Esophagus squamous epithelium (tissue), 4 donors: ENCODE measurements around the gene RBCK1.

ENCODE experiments used
- POLR2A ChIP-seq, 4 donors: fragments of 450-650 bp; IDR thresholded peaks; one replicate each; pipeline ENCODE4 v1.6.1; 2017; ENCODE audit warnings: antibody characterized with exemption in 4 of 4, mild to moderate bottlenecking in 4 of 4, moderate library complexity in 3 of 4
- TF ChIP-seq, protein P1 (sequence below), 6 experiments: fragments of 450-650 bp in 4 of 6; fragments of 200-600 bp in 2 of 6; sonication (generic) in 2 of 6; IDR thresholded peaks; one replicate each; pipeline ENCODE4 v1.5.1; 2016 to 2019; ENCODE audit warnings: antibody characterized with exemption in 6 of 6, mild to moderate bottlenecking in 4 of 6, moderate library complexity in 4 of 6

DNA sequence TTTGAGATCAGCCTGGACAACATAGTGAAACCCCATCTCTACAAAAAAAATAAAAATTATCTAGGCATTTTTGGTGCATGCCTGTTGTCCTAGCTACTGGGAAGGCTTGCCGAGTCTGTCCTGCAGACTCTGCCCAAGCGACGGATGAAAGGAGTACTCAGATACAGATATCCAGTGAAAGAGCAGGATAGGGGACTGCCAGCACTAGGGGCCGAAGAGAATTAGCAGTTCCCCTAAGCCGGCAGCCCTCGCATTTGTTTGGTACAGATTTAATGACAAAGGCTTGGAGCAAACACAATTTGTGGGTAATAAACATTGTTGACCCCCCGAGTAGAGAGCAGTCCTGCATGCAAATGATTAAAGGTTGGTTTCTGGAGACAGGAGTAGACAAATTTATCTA lies 59.7 kb downstream of the RBCK1 start:
- TF ChIP-seq POLR2A (IDR thresholded peaks at IDR 0.05) = no peak
- TF ChIP-seq, protein P1, sequence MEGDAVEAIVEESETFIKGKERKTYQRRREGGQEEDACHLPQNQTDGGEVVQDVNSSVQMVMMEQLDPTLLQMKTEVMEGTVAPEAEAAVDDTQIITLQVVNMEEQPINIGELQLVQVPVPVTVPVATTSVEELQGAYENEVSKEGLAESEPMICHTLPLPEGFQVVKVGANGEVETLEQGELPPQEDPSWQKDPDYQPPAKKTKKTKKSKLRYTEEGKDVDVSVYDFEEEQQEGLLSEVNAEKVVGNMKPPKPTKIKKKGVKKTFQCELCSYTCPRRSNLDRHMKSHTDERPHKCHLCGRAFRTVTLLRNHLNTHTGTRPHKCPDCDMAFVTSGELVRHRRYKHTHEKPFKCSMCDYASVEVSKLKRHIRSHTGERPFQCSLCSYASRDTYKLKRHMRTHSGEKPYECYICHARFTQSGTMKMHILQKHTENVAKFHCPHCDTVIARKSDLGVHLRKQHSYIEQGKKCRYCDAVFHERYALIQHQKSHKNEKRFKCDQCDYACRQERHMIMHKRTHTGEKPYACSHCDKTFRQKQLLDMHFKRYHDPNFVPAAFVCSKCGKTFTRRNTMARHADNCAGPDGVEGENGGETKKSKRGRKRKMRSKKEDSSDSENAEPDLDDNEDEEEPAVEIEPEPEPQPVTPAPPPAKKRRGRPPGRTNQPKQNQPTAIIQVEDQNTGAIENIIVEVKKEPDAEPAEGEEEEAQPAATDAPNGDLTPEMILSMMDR (IDR thresholded peaks at IDR 0.05) = no peak
